GM18520 (cell line): ENCODE data around the gene ZNF217.
A peak's percentile ranks its signal among the peaks of the same experiment; 100 is the strongest.
"Not testable (repeated sequence)": the region's sequence is repeated elsewhere in the genome, so short reads cannot be mapped to it uniquely, and the experiment has no call there.

Source experiments
- ATAC-seq: cut with Tn5 transposase; IDR thresholded peaks from one replicate; pipeline ENCODE4 v1.9.1; 2021; ENCODE audit not compliant: unreplicated experiment

ZNF217 gene

DNA sequence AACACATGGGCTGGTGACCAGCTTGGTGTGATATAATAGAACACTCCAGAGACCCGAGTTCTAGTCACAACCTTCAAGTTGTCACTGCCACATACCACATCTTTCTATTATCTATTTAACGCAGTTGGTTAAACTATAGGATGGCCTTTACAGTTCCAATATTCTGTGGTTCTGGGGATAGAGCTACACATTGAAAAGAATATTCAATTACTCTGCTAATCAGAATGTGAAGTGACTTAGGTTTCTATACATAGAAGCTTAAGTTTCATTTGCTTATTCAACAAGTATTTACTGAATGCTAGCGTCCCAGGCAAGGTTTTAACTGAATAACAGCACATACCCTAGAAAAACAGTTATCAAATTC, 9.1 kb downstream of the ZNF217 start:
- not testable (repeated sequence) for ATAC-seq

- not testable (repeated sequence) for ATAC-seq
These were observed 9.7 kb downstream of the ZNF217 start for GRCh38 chr20:53583660-53584549.

GRCh38 chr20:53582574-53583351, 10.9 kb downstream of the ZNF217 start:
- ATAC-seq, result no peak

DNA sequence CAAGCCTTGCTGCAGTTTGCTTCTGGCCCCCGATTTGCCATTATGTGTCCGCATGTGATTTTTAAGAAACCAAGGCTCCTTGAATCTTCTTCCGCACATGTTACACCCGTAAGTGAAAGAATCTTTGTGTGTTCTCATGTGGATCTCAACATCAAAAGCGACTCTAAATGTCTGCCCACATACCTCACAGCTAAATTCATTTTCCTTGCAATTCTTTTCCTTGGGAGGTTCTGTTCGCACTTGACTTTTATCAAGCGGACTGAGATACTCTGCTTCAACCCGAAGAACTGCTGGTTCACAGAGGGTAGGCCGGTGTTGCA, 11.4 kb downstream of the ZNF217 start:
- ATAC-seq, result no peak

- ATAC-seq, result no peak
These were observed 12.0 kb downstream of the ZNF217 start for GRCh38 chr20:53581444-53582250.

- no peak for ATAC-seq
These were observed 13.1 kb downstream of the ZNF217 start for GRCh38 chr20:53580376-53581111.

- ATAC-seq, result no peak
These were observed 13.9 kb downstream of the ZNF217 start for GRCh38 chr20:53579581-53580375.

DNA sequence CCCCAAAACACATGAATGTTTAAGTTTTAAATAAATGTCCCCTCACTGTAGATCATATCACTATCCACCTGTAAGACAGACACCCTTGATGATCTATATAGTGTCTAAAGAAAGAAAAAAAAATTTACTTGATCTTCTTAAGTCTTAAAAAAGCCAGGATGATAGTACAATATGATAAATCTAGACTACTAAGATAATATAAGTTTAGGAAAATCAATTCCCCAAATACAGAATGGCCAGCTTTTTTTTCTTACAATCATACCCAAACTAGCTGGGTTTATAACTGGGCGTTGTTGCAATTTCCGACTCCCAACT, 14.4 kb downstream of the ZNF217 start:
- no peak for ATAC-seq

DNA sequence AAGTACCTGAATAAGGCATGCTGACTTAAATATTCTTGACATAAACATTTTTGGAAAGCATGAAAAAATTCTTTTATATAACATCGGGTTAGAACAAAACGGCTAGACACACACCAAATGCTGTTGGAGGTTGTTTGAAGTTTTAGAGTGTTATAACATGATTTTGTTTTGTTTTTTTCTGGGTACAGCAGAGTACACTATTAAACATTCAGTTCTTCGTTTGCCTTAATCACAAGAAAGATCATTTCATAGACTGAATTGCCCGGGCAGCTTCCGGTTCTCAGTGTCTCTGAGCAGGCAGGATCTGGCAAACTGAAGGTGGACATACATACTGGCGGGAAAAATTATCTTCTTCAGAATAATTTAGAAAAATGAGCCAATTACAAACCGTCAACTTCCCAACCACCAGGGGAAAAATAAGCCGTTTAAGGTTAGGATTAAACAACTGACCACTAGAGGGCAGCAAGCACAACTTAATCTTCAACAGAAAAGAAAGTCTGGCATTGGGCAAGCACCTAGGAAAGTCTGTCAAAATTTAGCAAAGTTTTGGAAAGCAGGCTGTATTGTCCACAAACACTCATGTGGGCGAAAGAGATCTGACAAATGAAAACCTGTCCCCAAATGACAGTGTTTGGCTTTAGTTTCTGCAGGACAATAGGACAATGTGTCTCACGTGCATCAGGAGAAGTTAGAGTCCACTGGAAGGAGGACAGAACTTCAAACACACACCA, 15.0 kb downstream of the ZNF217 start:
- peak; percentile 35 for ATAC-seq

GRCh38 chr20:53576586-53577318, 16.9 kb downstream of the ZNF217 start:
- no peak for ATAC-seq

DNA sequence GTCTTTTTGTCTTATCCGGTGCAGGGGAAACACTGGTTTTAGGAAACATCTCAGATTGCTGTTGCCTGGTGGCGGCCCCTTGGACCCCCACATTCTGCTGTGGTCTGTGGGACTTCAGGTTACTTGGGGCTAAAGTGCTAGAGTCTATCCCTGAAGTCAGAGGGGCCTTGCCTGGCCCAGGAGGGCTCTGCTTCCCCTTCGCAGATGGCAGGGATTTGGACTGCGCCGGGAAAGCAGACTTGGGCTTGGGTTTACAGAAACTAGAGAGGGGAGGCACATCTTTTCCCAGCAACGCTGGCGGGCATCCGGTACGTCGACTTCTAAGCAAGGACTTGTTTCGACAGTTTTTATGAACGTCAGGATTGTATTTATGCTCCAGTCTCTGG, 17.5 kb downstream of the ZNF217 start:
- ATAC-seq, result no peak

- ATAC-seq, result no peak
These were observed 18.0 kb downstream of the ZNF217 start for GRCh38 chr20:53575481-53576194.

DNA sequence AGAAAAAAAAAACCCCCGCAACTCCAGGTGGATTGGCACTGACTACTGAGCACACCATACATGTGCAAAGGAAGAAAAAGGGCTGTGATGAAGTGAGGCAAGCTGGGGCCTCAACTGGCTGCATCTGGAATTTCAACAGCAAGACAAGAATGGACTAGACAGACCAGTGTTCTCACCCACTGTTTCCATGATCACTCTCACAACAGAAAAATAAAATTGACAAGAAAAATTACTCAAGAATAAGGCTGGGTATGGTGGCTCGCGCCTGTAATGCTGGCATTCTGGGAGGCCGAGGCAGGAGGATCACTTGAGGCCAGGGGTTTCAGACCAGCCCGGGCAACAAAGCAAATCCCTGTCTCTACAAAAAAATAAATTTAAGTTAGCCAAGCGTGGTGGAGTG, 18.8 kb downstream of the ZNF217 start:
- ATAC-seq, result no peak

- no peak for ATAC-seq
These were observed 19.3 kb downstream of the ZNF217 start for GRCh38 chr20:53574259-53574789.

GRCh38 chr20:53571555-53572286, 21.9 kb downstream of the ZNF217 start:
- no peak for ATAC-seq

DNA sequence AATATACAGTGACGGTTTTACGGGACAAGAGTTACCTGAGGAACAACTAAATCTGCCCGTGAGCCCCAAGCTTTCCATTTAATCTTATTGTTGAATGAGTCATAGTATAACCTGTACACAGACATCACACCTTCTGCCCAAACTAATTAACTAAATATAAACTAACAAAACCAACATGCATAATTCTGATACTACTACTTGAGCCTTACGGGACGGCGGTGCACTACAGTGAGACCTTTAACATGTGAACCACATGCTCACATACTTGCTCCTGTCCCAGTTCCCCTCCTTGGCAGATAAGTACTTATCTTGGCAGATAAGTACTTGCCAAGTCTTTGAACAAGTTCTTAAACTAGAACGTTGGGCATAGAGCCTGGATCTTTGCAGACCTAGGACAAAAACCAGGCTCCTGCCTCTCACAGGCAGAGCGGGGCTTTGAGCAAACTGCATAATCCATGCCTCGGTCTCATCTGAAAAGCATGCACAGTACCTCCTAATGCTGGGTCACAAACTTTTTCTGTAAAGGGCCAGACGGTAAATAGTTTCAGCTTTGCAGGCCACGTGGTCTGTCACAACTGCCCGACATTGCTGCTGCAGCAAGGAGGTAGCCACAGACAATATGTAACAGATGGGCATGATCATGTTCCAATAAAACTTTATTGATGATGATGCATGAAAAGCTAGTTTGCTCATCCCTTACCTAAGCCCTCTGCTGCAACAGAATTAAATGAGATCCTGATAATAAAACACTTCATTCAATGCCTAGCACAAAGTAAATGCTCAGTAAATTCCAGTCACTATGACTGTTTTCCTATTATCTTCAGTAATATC, 23.0 kb downstream of the ZNF217 start:
- peak; percentile 73 for ATAC-seq
